Vagina (tissue), 2 donors: ENCODE results near the gene ADM. TPM values are rescaled to one million over a fixed set of nuclear protein-coding genes. Genes with fewer than 3 reads are reported as not detected.

ENCODE experiments used
- DNase-seq, 2 donors: peaks; one replicate each; pipeline ENCODE4 v3.0.0-alpha.2; 2017; ENCODE audit errors: extremely low spot score in 2 of 2
- H3K27ac ChIP-seq: fragments of 200-600 bp; sonication (generic); one replicate; pipeline ENCODE4 v1.5.1; 2019
- H3K27me3 ChIP-seq: fragments of 200-600 bp; sonication (generic); one replicate; pipeline ENCODE4 v1.5.1; 2019
- H3K36me3 ChIP-seq, 2 donors: fragments of 200-600 bp; sonication (generic); one replicate each; pipeline ENCODE4 v1.5.1; 2017 to 2019
- H3K4me1 ChIP-seq: fragments of 200-600 bp; sonication (generic); one replicate; pipeline ENCODE4 v1.5.1; 2019
- H3K4me3 ChIP-seq, 2 donors: fragments of 200-600 bp; sonication (generic); 1 replicate in 1 of 2; 2 replicates in 1 of 2; pipeline ENCODE4 v1.5.1; 2016 to 2019
- H3K9me3 ChIP-seq: fragments of 200-600 bp; sonication (generic); one replicate; pipeline ENCODE4 v1.5.1; 2019
- POLR2A ChIP-seq, 2 donors: fragments of 450-650 bp; IDR thresholded peaks; one replicate each; pipeline ENCODE4 v1.6.1; 2017; ENCODE audit warnings: antibody characterized with exemption in 2 of 2, mild to moderate bottlenecking in 2 of 2, moderate library complexity in 2 of 2
- POLR2AphosphoS5 ChIP-seq, 2 donors: sonication (generic); formaldehyde crosslinking; IDR thresholded peaks; one replicate each; pipeline ENCODE4 v1.9.0; 2017; ENCODE audit warnings: antibody characterized with exemption in 2 of 2, mild to moderate bottlenecking in 2 of 2, low read depth in 1 of 2; ENCODE audit not compliant: insufficient read depth in 1 of 2
- intact Hi-C: fragments of 100-400 bp; cut with DNase I; formaldehyde crosslinking; loops from one replicate; pipeline ENCODE4 v1.15.1; 2023
- total RNA-seq: library from RNA; depleted of rRNA; stranded (reverse); fragments of >200 nt; gene quantifications from one replicate; pipeline ENCODE4 v1.2.3, GENCODE V29; 2016
- TF ChIP-seq, protein P1 (sequence below), 3 experiments: fragments of 450-650 bp in 2 of 3; fragments of 200-600 bp in 1 of 3; sonication (generic) in 1 of 3; IDR thresholded peaks; one replicate each; pipeline ENCODE4 v1.5.1; 2017 to 2019; ENCODE audit warnings: antibody characterized with exemption in 3 of 3, mild to moderate bottlenecking in 2 of 3, moderate library complexity in 2 of 3

The ADM gene
- total RNA-seq, 1 donor from 2014 or later, result 130 TPM

- Histone ChIP-seq H3K36me3 (no peaks in the 10 kb centered on the region), H3K27me3 (no peaks in the 10 kb centered on the region), H3K4me3 (peak overlapping the region; percentile 84 to 85), H3K27ac (peak overlapping the region; percentile 96), H3K9me3 (no peaks in the 10 kb centered on the region), H3K4me1 (peaks cover 52% of the 10 kb centered on the region)
- peak in 1 of 2 donors; percentile 81 for TF ChIP-seq POLR2AphosphoS5 (IDR thresholded peaks at IDR 0.05; ENCODE audit: insufficient read depth in 1 of 2, low read depth in 1 of 2)
- no peak for TF ChIP-seq POLR2A (IDR thresholded peaks at IDR 0.05)
- TF ChIP-seq, protein P1, sequence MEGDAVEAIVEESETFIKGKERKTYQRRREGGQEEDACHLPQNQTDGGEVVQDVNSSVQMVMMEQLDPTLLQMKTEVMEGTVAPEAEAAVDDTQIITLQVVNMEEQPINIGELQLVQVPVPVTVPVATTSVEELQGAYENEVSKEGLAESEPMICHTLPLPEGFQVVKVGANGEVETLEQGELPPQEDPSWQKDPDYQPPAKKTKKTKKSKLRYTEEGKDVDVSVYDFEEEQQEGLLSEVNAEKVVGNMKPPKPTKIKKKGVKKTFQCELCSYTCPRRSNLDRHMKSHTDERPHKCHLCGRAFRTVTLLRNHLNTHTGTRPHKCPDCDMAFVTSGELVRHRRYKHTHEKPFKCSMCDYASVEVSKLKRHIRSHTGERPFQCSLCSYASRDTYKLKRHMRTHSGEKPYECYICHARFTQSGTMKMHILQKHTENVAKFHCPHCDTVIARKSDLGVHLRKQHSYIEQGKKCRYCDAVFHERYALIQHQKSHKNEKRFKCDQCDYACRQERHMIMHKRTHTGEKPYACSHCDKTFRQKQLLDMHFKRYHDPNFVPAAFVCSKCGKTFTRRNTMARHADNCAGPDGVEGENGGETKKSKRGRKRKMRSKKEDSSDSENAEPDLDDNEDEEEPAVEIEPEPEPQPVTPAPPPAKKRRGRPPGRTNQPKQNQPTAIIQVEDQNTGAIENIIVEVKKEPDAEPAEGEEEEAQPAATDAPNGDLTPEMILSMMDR (IDR thresholded peaks at IDR 0.05), result no peak
- no peak for DNase-seq
- intact Hi-C loops, result loop anchor here (5.0 to 10.0 kb wide), 4 partner anchors 321 to 691 kb away; no protein-coding TSS in a partner anchor
Measured at GRCh38 chr11:10305262-10305963, 540 bp downstream of the ADM start.

DNA sequence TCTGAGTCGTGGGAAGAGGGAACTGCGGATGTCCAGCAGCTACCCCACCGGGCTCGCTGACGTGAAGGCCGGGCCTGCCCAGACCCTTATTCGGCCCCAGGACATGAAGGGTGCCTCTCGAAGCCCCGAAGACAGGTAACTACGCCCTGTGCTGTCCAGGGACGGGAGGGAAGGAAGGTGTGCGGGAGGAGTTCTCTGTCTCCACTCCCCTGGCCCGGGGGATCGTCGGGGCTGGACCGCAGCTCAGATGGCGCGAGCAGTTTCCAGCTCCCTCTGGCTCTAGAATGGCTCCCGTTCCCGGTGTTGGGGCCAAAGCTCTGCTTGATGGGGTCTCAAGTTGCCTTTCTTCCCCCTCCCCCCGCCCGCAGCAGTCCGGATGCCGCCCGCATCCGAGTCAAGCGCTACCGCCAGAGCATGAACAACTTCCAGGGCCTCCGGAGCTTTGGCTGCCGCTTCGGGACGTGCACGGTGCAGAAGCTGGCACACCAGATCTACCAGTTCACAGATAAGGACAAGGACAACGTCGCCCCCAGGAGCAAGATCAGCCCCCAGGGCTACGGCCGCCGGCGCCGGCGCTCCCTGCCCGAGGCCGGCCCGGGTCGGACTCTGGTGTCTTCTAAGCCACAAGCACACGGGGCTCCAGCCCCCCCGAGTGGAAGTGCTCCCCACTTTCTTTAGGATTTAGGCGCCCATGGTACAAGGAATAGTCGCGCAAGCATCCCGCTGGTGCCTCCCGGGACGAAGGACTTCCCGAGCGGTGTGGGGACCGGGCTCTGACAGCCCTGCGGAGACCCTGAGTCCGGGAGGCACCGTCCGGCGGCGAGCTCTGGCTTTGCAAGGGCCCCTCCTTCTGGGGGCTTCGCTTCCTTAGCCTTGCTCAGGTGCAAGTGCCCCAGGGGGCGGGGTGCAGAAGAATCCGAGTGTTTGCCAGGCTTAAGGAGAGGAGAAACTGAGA, 1.4 kb downstream of the ADM start:
- no peaks in the 10 kb centered on the region for H3K27me3 ChIP-seq
- H3K9me3 ChIP-seq, result no peaks in the 10 kb centered on the region
- H3K4me3 ChIP-seq, result peak overlapping the region; percentile 84 to 85
- H3K36me3 ChIP-seq, result no peaks in the 10 kb centered on the region
- H3K4me1 ChIP-seq, result peaks cover 52% of the 10 kb centered on the region
- TF ChIP-seq POLR2AphosphoS5 (IDR thresholded peaks at IDR 0.05; ENCODE audit: insufficient read depth in 1 of 2, low read depth in 1 of 2) (no peak), POLR2A (IDR thresholded peaks at IDR 0.05) (no peak)
- intact Hi-C loops, result loop anchor here (5.0 to 10.0 kb wide), 4 partner anchors 321 to 691 kb away; no protein-coding TSS in a partner anchor
- H3K27ac ChIP-seq, result peak overlapping the region; percentile 96
- no peak for DNase-seq

DNA sequence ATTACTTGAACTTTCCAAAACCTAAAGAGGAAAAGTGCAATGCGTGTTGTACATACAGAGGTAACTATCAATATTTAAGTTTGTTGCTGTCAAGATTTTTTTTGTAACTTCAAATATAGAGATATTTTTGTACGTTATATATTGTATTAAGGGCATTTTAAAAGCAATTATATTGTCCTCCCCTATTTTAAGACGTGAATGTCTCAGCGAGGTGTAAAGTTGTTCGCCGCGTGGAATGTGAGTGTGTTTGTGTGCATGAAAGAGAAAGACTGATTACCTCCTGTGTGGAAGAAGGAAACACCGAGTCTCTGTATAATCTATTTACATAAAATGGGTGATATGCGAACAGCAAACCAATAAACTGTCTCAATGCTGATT, 2.1 kb downstream of the ADM start:
- H3K4me3 ChIP-seq, result peak overlapping the region; percentile 84 to 85
- no peak for TF ChIP-seq POLR2AphosphoS5 (IDR thresholded peaks at IDR 0.05; ENCODE audit: insufficient read depth in 1 of 2, low read depth in 1 of 2)
- no peak for TF ChIP-seq POLR2A (IDR thresholded peaks at IDR 0.05)
- TF ChIP-seq, protein P1 (IDR thresholded peaks at IDR 0.05), result no peak
- no peaks in the 10 kb centered on the region for H3K36me3 ChIP-seq
- H3K27me3 ChIP-seq, result no peaks in the 10 kb centered on the region
- no peaks in the 10 kb centered on the region for H3K9me3 ChIP-seq
- peak overlapping the region; percentile 96 for H3K27ac ChIP-seq
- H3K4me1 ChIP-seq, result peaks cover 49% of the 10 kb centered on the region
- DNase-seq, result no peak
- intact Hi-C loops, result loop anchor here (5.0 to 10.0 kb wide), 4 partner anchors 322 to 692 kb away; no protein-coding TSS in a partner anchor

DNA sequence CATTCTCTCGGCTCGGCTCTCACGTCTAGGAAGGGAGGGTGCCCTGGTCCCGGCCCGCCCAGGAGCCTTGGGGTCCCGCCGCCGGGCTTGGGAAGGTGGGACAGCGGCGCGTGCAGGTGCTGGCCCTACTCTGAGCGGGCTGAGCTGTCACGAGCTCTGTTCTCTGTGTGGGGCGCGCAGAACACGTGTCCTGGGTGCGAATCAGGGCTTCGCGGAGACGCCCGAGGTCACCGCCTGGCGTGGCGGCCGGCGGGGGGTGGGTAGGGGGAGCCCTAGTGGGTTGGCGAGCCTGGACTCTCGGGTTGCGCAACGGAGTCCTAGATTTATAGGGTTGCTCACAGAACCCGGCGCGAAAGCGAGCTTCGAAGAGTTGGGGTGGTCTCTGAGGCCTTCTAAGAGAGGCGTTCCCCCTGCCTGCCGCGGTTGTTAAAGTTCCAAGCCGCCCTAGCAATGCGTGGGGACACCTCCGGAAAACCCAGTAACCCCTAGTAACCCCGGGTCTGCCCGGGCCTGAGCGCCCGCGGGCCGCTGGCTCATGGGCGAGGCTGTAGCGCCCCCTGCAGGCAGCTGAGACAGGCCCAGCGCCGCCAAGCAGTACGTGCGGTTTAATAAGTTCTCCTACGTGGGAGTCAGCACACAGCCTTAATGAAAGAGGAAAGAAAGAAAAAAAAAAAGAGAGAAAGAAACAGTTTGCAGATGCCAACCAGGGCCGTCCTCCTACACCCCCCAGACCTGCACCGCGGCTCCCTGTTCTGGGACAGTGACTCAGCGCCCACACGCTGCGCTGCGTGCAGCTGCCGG, 2.7 kb downstream of the ADM start:
- Histone ChIP-seq H3K36me3 (no peaks in the 10 kb centered on the region), H3K27me3 (no peaks in the 10 kb centered on the region), H3K27ac (peak overlapping the region; percentile 96), H3K4me3 (peak overlapping the region; percentile 84 to 85), H3K4me1 (peaks cover 44% of the 10 kb centered on the region), H3K9me3 (no peaks in the 10 kb centered on the region)
- TF ChIP-seq POLR2A (IDR thresholded peaks at IDR 0.05) (no peak), POLR2AphosphoS5 (IDR thresholded peaks at IDR 0.05; ENCODE audit: insufficient read depth in 1 of 2, low read depth in 1 of 2) (peak in 1 of 2 donors; percentile 82)
- TF ChIP-seq, protein P1 (IDR thresholded peaks at IDR 0.05), result peak; percentile 87 to 99 (median 99)
- DNase-seq, result peak in 1 of 2 donors; percentile 94
- intact Hi-C loops, result loop anchor here (5.0 to 10.0 kb wide), 4 partner anchors 323 to 693 kb away; no protein-coding TSS in a partner anchor
